CD14-positive monocyte (primary cell): ENCODE data around the gene PLCL2. TPM values are rescaled to one million over a fixed set of nuclear protein-coding genes. Genes with fewer than 3 reads are reported as not detected.

ENCODE experiments used
- DNase-seq, 3 donors: peaks; one replicate each; pipeline ENCODE4 v3.0.0-alpha.2; 2011 to 2022
- H2AFZ ChIP-seq: 2 replicates; pipeline ENCODE4 v1.6.0; 2012; ENCODE audit warnings: mild to moderate bottlenecking, low read depth, low read length, inconsistent platforms; ENCODE audit not compliant: insufficient read depth, poor library complexity, severe bottlenecking
- H3K27ac ChIP-seq, 2 donors: 1 replicate in 1 of 2; 2 replicates in 1 of 2; pipeline ENCODE4 v1.5.1; 2012 to 2013; ENCODE audit warnings: low read length in 2 of 2, control low read depth in 1 of 2, inconsistent platforms in 1 of 2, low read depth in 1 of 2, mild to moderate bottlenecking in 1 of 2
- H3K27me3 ChIP-seq, 2 donors: one replicate each; pipeline versions ENCODE4 v1.6.0 to v1.6.1; 2011 to 2013; ENCODE audit warnings: low read length in 2 of 2; ENCODE audit not compliant: control insufficient read depth in 2 of 2, insufficient read depth in 2 of 2
- H3K36me3 ChIP-seq, 2 donors: replicated peaks in 1 of 2; 1 replicate in 1 of 2; 2 replicates in 1 of 2; pipeline versions ENCODE4 v1.5.1 to v1.6.1; 2012 to 2013; ENCODE audit warnings: low read length in 2 of 2, control low read depth in 1 of 2, inconsistent platforms in 1 of 2, mild to moderate bottlenecking in 1 of 2; ENCODE audit not compliant: insufficient read depth in 2 of 2, control insufficient read depth in 1 of 2
- H3K4me1 ChIP-seq, 2 donors: 1 replicate in 1 of 2; 2 replicates in 1 of 2; pipeline versions ENCODE4 v1.5.1 to v1.6.1; 2012 to 2013; ENCODE audit warnings: low read length in 2 of 2, control low read depth in 1 of 2, inconsistent platforms in 1 of 2, mild to moderate bottlenecking in 1 of 2, moderate library complexity in 1 of 2; ENCODE audit not compliant: insufficient read depth in 2 of 2, control insufficient read depth in 1 of 2
- H3K4me2 ChIP-seq: replicated peaks from 2 replicates; pipeline ENCODE3; 2012; ENCODE audit warnings: low read length, moderate library complexity, mild to moderate bottlenecking; ENCODE audit not compliant: poor library complexity, severe bottlenecking; ENCODE audit errors: extremely low read depth
- H3K4me3 ChIP-seq, 3 experiments: fragments of 200-600 bp in 1 of 3; sonication (generic) in 1 of 3; replicated peaks in 1 of 3; 1 replicate in 2 of 3; 2 replicates in 1 of 3; pipeline ENCODE4 v1.5.1; 2011 to 2013; ENCODE audit warnings: low read length in 3 of 3, mild to moderate bottlenecking in 3 of 3, control low read depth in 2 of 3, low read depth in 2 of 3, inconsistent platforms in 1 of 3, moderate library complexity in 1 of 3
- H3K79me2 ChIP-seq: 2 replicates; pipeline ENCODE4 v1.6.0; 2012; ENCODE audit warnings: mild to moderate bottlenecking, control low read depth, inconsistent platforms, low read length, moderate library complexity; ENCODE audit not compliant: insufficient read depth
- H3K9ac ChIP-seq: 2 replicates; pipeline ENCODE4 v1.6.0; 2017; ENCODE audit warnings: low read length, mild to moderate bottlenecking; ENCODE audit not compliant: insufficient read depth, poor library complexity, severe bottlenecking
- H3K9me3 ChIP-seq, 2 donors: replicated peaks in 1 of 2; 1 replicate in 1 of 2; 2 replicates in 1 of 2; pipeline versions ENCODE4 v1.5.1 to v1.6.1; 2012 to 2013; ENCODE audit warnings: low read length in 2 of 2, control low read depth in 1 of 2; ENCODE audit not compliant: control insufficient read depth in 1 of 2, insufficient read depth in 1 of 2
- H4K20me1 ChIP-seq: 2 replicates; pipeline ENCODE4 v1.6.0; 2012; ENCODE audit warnings: mild to moderate bottlenecking, low read length, control low read depth, moderate library complexity; ENCODE audit not compliant: insufficient read depth
- H3K27ac Mint-ChIP-seq, 7 donors: one replicate each; pipeline ENCODE4 v1.8.0; 2020; ENCODE audit warnings: mild to moderate bottlenecking in 7 of 7, mixed read lengths in 7 of 7, moderate library complexity in 6 of 7, inconsistent platforms in 2 of 7
- H3K27me3 Mint-ChIP-seq, 3 donors: one replicate each; pipeline ENCODE4 v1.8.0; 2021 to 2022; ENCODE audit warnings: low read depth in 3 of 3, mild to moderate bottlenecking in 3 of 3, mixed read lengths in 3 of 3, moderate library complexity in 3 of 3, inconsistent platforms in 1 of 3
- H3K36me3 Mint-ChIP-seq, 2 donors: one replicate each; pipeline ENCODE4 v1.8.0; 2020; ENCODE audit warnings: mixed read lengths in 2 of 2, inconsistent platforms in 1 of 2, mild to moderate bottlenecking in 1 of 2
- H3K4me1 Mint-ChIP-seq: one replicate; pipeline ENCODE4 v1.8.0; 2020; ENCODE audit warnings: mild to moderate bottlenecking, mixed read lengths
- H3K4me3 Mint-ChIP-seq, 2 donors: one replicate each; pipeline ENCODE4 v1.8.0; 2020; ENCODE audit warnings: mild to moderate bottlenecking in 2 of 2, mixed read lengths in 2 of 2, moderate library complexity in 1 of 2
- H3K9me3 Mint-ChIP-seq, 7 donors: one replicate each; pipeline ENCODE4 v1.8.0; 2020 to 2022; ENCODE audit warnings: mixed read lengths in 7 of 7, mild to moderate bottlenecking in 6 of 7, moderate library complexity in 6 of 7, inconsistent platforms in 2 of 7
- CTCF ChIP-seq: fragments of 200-600 bp; IDR thresholded peaks from one replicate; pipeline ENCODE4 v1.8.0; 2022; ENCODE audit warnings: antibody characterized with exemption, mild to moderate bottlenecking
- intact Hi-C, 2 donors: fragments of 100-400 bp; cut with micrococcal nuclease; formaldehyde crosslinking; loops; one replicate each; pipeline versions ENCODE4 v1.15.0 to v1.15.1; 2023
- polyA plus RNA-seq, 3 donors: library from polyadenylated mRNA; depleted of rRNA in 1 of 3; unstranded in 2 of 3; stranded (reverse) in 1 of 3; fragments of 300-500 nt in 2 of 3; fragments of >200 nt in 1 of 3; fragmentation: Illumina TruSeq in 2 of 3; gene quantifications; 1 replicate in 2 of 3; 2 replicates in 1 of 3; pipeline ENCODE4 v1.2.3, GENCODE V29; 2012 to 2021

PLCL2 gene
- polyA plus RNA-seq, 3 donors = 18.8 to 32.5 (median 26.8) TPM

GRCh38 chr3:16999871-17000270, 115.1 kb downstream of the PLCL2 start:
- no peak for TF ChIP-seq CTCF
- H3K27ac Mint-ChIP-seq = no peak overlapping the region
- peaks cover 51% of the 10 kb centered on the region for H3K4me1 Mint-ChIP-seq
- H3K4me3 ChIP-seq = no peak overlapping the region
- H3K27me3 Mint-ChIP-seq = no peaks in the 10 kb centered on the region
- peaks cover 0 to 7% (median 3%) of the 10 kb centered on the region in 7 donors for H3K9me3 Mint-ChIP-seq
- intact Hi-C loops = no loop called here
- H3K27me3 ChIP-seq = no peaks in the 10 kb centered on the region
- H3K9me3 ChIP-seq = no peaks in the 10 kb centered on the region
- H2AFZ ChIP-seq = no peak overlapping the region
- H4K20me1 ChIP-seq = peaks cover 100% of the 10 kb centered on the region
- no peak overlapping the region for H3K9ac ChIP-seq
- H3K4me3 Mint-ChIP-seq = no peak overlapping the region
- H3K4me2 ChIP-seq = no peak overlapping the region
- H3K27ac ChIP-seq = no peak overlapping the region
- no peaks in the 10 kb centered on the region for H3K36me3 ChIP-seq
- peaks cover 4 to 9% of the 10 kb centered on the region in 2 donors for H3K36me3 Mint-ChIP-seq
- peaks cover 99% of the 10 kb centered on the region for H3K79me2 ChIP-seq
- peaks cover 0 to 5% of the 10 kb centered on the region in 2 donors for H3K4me1 ChIP-seq
- DNase-seq = no peak

- Histone ChIP-seq H3K27ac (no peak overlapping the region), H2AFZ (no peak overlapping the region), H3K79me2 (peaks cover 100% of the 10 kb centered on the region), H4K20me1 (peaks cover 100% of the 10 kb centered on the region), H3K9me3 (no peaks in the 10 kb centered on the region), H3K4me1 (peaks cover 0 to under 1% of the 10 kb centered on the region in 2 donors), H3K27me3 (no peaks in the 10 kb centered on the region), H3K4me2 (no peak overlapping the region), H3K36me3 (no peaks in the 10 kb centered on the region), H3K9ac (no peak overlapping the region), H3K4me3 (no peak overlapping the region)
- intact Hi-C loops = no loop called here
- DNase-seq = no peak
- Mint-ChIP-seq H3K27ac (no peak overlapping the region), H3K9me3 (peaks cover 0 to 7% (median 3%) of the 10 kb centered on the region in 7 donors), H3K4me3 (no peak overlapping the region), H3K4me1 (peaks cover 36% of the 10 kb centered on the region), H3K36me3 (peaks cover 4 to 9% of the 10 kb centered on the region in 2 donors), H3K27me3 (peaks cover 0 to 2% (median 0%) of the 10 kb centered on the region in 3 donors)
- no peak for TF ChIP-seq CTCF
These were observed 118.7 kb downstream of the PLCL2 start for GRCh38 chr3:17003457-17003856.
